Endometrial microvascular endothelial cells (primary cell): ENCODE data around the gene TAB2. TPM values are rescaled to one million over a fixed set of nuclear protein-coding genes. Genes with fewer than 3 reads are reported as not detected.
"Not testable (repeated sequence)": the region's sequence is repeated elsewhere in the genome, so short reads cannot be mapped to it uniquely, and the experiment has no call there.

Experiments used
- in situ Hi-C: cut with HindIII; loops from 2 replicates; pipeline ENCODE4 v1.10.0; 2017; ENCODE audit warnings: low sequenced_read_pairs, low pct_unique_long_range_greater_than_20kb; ENCODE audit errors: inconsistent ontology term
- total RNA-seq: library from RNA; depleted of rRNA; stranded (reverse); fragments of >200 nt; gene quantifications from one replicate; pipeline ENCODE4 v1.2.3, GENCODE V29; 2015; ENCODE audit errors: inconsistent ontology term

The TAB2 gene
- total RNA-seq, 1 donor from 2014 or later, result 26.1 TPM

DNA sequence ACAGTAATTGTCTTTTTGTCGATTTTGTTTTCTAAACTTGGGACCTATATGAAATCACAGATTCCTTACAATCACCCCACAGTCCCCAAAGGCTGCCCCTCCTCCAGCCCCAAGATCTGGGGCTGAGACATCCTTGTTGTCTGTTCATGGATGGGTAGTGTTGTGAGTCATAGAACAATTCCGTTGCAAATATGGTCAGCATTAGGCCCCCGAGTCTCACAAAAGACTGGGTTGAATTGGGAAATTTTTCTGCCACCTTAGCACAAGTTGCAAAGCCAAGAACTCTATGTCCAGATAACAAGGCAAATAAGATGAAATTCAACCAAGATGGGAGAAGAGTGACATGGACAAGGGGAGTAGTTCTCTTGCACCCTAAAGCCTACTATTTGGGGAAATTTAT lies 10.5 kb upstream of the TAB2 start:
- in situ Hi-C loops, result no loop called here

DNA sequence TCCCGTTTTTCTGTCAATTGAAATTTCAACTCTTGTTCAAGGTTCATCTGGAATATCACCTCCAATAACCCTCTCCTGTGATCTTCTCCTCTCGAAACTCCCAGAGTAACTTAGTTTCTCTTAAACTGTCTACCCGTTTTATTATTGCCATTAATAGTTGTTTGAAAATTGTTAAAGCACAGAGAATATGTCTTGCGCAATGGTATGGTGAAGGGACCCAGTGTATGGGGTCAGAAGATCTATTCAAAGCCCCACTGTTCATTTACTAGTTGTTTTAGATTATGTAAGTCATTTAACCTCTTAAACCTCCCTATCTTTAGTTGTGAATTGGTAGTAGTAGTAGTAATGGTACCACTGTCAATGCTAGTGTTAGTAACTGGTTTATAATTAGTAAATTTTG lies 6.2 kb upstream of the TAB2 start:
- in situ Hi-C loops, result no loop called here

DNA sequence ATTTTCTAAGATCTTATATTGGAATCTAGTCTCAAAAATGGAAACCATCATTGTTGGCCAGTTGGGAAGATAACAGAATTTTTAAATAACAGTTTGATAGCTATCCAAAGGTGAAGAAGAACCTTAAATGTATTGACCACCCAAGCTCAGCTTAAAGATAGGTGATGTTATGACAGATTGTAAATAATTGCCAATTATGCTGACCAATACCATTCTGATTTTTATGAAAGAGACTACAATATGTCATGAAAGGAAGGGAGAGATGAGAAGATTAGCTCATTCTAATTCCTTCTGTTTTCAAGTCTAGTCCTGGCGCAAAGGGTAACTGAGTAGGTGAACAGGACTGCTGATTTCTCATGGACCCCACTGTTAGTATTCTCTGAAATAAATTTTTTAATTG lies 5.7 kb upstream of the TAB2 start:
- in situ Hi-C loops, result no loop called here

GRCh38 chr6:149313070-149313469 lies 4.4 kb upstream of the TAB2 start:
- in situ Hi-C loops, result no loop called here

DNA sequence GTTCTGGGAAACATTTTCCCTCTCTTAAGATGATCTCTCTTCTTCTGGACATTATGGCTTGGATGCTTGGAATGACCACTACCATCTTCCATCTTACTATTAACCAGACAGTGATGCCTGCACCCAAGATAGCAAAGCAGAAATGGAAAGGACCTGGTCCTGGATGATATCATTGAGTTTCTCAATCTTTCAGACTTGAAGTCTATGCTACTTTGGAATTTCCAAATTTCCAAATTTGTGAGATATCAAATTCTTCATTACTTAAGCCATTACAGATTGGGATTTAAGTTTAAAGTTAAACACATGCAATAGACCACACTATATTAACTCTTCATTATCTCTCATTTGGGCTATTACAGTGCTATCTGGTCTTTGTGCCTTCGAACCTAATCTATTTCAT lies 3.7 kb upstream of the TAB2 start:
- in situ Hi-C loops, result no loop called here

DNA sequence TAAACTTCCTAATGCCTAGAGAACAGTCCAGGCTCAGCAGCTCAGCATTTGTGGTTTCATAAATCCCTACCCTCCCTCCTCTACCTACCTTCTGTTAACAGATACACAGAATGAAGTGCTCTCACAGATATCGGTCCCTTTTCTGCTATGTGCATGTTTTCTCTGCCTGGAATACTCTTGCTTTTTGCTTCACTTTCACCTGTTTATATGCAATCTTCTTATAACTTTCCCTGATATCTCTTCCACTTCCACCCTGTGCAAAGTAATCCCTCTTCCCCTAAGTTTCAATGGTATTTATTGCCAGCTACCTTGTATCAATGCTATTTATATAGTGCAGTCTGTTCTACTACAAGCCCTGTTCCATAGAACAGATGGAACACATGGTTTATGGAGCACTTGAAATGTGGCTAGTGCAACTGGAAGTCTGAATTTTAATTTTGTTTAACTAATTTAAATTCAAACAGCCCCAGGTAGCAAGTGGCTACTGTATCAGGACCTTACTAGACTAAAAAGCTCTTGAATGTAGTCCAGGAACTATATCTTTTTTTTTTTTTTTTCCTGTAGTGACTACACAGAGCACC lies 3.1 kb upstream of the TAB2 start:
- in situ Hi-C loops, result no loop called here

DNA sequence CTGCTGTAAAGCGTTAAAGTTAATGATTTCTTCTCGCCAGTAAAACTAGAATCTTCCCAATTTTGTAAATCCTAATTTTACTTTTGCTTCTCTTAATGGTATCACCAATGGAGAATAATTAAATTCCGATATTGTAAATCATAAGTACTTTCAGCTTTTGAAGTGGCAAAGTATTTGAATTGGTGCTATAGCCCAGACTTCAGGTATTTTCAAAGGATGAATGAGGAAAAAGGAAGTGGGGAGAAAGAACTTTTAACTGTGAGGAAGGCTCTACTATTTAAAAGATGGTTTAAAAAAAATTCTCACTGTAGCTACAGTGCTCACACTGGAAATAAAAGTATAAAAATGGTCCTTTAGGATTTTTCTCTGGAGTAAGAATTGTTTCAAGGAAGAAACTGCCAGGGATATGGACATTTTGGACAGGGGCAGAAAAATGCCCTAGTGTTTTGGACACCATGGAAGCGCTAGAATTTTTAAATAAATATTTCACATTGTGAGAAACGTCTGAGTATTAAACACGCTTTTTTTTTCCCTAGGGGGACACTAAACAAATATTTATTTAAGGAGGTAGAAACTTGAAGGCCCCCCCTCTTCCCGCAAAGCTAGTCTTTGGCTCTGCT lies 1.3 kb upstream of the TAB2 start:
- in situ Hi-C loops, result no loop called here

DNA sequence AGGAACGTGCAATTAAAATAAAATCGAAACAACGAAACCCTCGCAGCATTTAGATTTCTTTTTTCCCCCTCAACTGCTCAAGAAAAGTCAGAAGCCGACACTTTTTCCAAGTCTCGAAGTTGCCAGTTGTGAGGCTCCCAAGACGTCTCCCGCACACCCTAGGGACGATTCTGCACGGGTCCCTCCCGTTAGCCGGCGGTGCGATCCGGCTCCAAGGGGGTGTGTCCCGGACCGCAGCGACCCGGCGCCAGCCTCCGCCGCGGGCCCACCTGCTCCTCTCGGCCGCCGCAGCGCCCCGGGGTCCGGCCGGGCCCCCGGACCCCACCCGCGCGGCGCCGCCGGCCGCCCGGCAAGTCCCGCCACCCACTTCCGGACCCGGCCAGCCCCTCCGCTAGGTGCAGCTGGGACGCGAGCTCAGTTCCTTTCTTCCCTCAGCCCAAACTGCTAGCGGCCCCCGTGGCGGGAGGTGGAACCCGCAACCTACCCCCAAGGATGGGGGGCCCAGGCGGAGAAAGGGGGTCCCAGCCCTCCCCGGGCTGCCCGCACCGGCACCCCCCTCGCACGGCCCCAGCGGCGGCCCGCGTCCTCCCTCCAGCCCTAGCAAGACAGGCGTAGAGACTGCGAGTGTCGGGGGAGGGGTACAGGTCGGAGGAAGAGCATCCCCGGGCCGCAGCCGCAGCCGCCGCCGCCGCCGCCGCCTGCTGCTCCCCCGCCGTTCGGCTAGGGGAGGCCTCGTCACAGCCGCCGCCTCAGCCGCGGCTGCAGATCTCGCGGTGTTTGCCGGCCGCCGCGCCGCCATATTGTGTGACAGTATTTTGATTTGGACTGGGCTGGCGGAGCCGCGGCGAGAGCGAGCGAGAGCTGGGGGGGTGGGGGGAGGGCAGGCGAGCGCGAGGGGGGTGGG lies 520 bp upstream of the TAB2 start:
- in situ Hi-C loops, result no loop called here

DNA sequence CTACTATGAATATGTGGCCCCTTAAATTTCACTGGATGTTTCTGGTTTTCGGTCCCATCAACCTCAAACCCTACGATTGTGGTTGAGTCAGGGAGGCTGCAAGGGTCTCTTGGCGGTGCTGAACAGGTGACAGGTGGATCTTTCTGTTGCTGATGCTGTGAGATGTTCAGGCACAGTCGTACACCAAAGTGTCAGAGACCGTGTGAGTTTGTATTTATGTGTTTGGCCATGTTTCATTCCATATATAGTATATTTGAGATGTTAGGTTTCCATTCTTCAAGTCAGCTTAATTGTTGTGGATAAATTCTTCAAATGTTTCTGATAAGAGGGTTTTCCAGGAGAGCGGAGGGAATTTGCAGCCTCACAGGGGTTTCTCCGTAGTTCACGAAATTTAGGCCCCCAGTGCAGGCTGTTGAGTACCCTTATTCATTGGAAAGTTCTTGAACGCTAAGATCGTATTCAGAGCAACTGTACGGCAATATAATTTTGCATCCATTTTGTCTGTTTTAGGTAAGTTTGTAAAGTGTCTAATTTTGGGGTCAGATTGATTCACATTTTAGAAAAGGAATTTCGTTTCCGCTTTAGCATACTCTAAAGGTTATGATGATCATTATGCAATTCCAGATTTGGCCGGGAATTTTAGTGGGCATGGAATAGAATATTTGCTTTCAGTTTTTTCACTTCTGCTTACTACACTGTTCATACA lies 1.2 kb downstream of the TAB2 start:
- in situ Hi-C loops, result no loop called here

DNA sequence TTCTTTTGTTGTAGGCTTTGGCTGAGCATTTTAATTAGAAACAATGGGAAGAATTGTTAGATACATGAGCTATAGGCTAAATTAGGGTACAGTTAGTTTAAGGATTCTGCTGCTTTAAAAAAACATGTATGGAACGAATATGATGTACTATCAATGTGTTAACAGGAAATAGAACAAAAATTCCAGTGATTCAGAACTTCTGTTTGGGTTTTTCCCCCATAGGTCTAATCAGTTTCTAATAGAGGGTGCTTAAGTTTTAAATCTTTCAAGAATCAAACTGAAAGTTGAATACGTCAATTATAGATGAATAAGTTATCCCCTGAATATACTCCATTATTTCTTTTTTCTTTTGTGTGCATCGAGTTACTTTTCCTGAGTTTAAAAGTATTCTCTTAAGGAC lies 1.9 kb downstream of the TAB2 start:
- in situ Hi-C loops, result no loop called here

DNA sequence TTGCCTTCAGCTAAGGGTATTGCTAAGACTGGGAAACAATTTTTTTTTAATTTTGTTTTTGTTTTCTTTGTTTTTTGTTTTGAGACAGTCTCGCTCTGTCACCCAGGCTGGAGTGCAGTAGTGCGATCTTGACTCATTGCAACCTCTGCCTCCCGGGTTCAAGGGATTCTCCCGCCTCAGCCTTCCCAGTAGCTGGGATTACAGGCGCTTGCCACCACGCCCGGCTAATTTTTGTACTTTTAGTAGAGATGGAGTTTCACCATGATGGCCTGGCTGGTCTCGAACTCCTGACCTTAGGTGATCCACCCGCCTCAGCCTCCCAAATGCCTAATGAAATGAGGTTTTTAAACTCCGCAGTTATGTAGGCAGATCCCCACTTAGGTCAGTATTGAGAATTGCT lies 2.5 kb downstream of the TAB2 start:
- in situ Hi-C loops, result not testable (repeated sequence)

DNA sequence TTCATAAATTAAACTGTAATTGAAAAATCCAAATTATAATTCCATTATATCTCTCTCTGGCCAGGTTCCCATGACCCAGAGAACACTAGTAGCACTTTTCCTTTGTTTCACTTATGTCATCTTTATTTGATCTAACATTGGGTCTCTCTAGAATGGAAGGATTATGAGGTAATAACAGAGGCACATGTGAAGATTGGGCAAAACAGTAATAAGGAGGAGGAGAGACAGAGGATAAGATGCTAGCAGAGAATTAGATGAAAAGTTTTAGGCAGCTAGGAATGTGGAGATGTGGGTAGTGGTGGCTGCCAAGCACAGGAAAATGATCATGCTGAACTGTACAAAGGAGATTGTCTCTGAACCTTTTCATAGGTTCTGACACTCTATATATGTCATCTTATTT lies 3.3 kb downstream of the TAB2 start:
- in situ Hi-C loops, result no loop called here

DNA sequence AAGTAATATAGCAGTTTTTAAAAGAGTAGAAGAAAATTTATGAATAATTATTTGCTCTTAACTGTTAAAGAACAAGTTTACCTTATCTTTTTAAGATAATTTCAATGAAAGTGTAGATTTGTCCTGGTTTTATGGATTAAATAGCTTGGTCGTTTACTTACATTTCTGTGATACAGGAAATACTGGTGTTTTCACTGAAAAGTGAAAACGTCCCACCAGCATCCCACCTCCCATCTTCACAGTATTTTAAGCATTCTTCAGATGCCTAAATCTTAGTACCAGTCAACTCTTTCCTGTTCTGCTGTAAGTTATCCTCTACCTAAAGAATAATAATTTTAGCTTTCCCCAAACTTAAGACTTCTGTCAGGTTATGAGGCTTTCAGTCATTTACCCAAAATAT lies 5.8 kb downstream of the TAB2 start:
- in situ Hi-C loops, result no loop called here

DNA sequence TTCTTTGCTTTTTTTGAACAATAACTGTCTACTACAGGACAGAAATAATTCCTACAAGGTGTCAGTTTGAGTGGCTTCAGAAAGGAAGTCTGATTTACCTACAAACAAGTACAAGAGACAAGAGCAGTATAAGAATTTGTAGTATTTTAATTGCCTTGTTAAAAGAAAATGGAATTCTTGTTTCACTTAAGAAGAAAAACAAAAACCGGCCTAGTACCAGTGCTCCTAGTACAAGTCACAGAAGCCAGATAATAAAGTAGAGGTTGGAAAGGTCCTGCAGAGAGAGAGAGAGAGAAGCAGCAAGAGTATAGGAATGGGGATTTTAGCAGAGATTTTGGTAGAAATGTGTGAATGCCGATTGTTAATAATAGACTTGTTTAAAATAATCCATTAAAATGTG lies 6.4 kb downstream of the TAB2 start:
- in situ Hi-C loops, result no loop called here

DNA sequence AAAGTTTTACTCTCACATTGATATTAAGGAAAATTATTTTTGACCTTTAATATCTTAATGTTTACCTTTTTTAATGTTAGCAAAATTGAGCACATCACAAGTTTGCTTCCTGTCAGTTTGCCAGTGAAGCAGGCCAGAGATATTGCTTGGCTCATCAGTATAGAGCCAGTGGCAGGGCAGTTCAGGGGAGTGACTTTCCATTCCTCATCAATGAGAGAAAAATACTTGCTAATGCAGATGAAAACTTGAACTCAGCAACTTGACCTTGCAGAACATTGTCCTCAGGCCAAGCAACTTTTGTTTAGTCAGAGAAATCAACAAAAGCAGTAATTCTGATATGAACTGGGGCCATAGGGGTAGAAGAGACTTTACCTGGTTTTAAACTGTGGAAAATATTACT lies 6.9 kb downstream of the TAB2 start:
- in situ Hi-C loops, result no loop called here

- in situ Hi-C loops, result no loop called here
Measured at GRCh38 chr6:149325648-149326236, 8.2 kb downstream of the TAB2 start.

- in situ Hi-C loops, result no loop called here
Measured at GRCh38 chr6:149327638-149328037, 10.1 kb downstream of the TAB2 start.

GRCh38 chr6:149328083-149328482 lies 10.6 kb downstream of the TAB2 start:
- in situ Hi-C loops, result no loop called here

DNA sequence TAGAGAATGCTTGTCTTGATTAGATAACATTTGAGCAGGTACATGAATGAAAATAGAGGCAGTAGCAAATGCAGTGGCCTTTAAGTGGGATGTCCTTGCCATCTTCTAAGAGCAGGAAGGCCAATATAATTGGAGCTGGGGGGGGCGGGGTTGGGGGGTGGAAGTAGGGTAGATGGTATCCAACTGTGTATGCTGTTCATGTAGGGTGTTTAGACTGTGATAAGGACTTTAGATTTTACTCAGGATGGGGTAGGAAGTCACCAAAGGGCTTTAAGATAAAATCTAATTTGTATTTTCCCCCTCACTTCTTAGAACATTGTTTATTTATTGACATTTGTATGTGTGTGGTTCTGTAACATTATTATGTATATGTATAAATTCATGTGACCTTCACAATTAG lies 12.0 kb downstream of the TAB2 start:
- in situ Hi-C loops, result no loop called here
